RKO (cell line): ENCODE data around the gene MAPK7.

Experiments
- DNase-seq: peaks from one replicate; pipeline ENCODE4 v3.0.0-alpha.2; 2016; ENCODE audit warnings: low spot score

MAPK7 gene

DNA sequence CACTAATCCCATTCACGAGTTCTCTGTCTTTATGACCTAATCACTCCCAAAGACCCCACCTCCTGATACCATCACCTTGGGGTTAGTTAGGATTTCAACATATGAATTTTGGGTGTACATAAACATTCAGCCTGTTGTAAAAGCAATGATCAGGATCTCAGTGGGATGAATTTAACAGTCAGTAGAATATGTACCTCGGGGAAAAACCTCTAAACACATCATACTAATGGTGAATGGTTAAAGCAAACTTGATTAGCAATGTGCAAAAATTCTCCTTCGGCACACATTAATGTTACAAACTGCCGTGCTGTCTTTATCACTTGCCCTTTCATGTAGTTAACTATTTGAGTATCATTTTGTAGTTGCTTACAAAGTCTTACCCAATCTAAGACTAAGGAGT is 42.9 kb downstream of the MAPK7 start:
- DNase-seq, result no peak

DNA sequence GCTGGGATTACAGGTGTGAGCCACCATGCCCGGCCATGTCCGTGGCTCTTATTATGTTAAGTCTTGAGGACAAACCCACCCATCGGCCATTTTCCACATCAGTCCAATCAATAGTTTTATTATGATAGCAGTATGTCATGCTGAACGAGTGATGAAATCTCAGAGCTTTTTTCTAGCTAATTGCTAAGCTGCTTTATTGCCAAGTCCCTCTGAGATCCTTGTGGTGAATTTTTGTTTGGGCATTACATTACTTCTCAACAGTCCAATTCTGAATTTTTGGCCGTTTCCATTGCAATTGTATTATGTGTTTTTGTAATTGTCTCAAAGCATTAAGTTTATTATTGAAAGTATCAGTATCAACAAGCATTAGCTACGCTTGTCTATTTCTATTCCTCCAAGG is 43.6 kb downstream of the MAPK7 start:
- no peak for DNase-seq

DNA sequence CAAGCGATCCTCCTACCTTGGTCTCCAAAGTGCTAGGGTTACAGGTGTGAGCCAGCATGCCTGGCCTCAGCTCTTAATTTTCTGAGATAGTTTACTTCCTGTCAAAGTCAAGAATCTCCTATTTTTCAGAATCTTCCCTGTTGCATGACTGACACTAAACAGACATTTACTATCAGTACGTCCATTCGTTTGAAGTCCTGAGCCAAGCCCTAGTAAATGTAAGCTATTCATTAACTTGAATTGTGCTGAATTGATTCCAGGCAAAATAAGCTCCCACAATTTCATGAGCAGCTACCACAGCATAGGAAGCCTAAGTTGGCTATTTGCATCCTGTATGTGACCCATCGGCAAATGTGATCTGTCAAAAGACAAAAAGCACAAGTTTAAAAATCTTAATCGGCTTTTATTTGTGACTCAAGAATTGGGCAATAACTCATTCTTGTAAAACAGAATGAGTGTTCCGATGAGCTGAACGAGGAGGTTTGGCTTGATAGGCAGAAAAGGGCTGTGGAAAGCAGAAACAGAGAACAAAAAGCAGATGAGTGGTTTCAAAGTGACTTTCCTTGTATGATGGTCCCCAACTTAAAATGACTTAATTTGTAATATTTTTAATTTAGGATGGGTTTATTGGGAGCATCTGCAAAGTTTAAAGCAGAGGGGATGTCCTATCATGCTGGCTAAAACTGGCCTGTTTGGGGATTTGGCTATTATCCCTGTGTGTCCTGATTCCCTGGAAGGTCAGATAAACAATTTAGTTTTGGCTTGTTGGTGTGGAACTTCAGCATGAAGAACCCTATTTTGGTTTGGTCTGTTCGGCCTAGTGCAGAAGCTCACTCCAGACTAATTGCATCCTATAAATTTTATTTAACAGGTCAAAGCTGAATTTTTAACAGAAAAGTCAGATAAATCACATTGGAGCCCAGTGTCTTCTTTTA is 46.9 kb downstream of the MAPK7 start:
- no peak for DNase-seq

DNA sequence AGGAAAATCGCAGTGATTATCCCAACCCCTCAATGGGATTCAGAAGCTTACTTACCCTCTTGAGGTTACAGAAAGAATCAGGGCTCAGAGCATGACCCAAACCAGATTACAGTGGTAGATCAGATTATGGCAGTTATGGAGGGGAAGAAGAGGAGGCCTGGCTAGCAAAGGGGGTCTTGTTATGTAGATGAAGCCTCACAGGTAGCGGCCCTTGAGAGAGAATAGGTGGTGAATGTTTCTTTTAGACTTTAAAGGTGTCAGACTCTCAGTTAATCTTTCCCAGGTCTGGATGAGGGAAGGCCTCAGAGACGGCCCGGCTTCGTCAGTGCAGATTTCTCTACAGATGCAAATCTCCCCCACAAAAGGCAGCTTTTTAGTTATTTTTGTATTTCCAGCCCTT is 48.3 kb downstream of the MAPK7 start:
- DNase-seq, result no peak

DNA sequence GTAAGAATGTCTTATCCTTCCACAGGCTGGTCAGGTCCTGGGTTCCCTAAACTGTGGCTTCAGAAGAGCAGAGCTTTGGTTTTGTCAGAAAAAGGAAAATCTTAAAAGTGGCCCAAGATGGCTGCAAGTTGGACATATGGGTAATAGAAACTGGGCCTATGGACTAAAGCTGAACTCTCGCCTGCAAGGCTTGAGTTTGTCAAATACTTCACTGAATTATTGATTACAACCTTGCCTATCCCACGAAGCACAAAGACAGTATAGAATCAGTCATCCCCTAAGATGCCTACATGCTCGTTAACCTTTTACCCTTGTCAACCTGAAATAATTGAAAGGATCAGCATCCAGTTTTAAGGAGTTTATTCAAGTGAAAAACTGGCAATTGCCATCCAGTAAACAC is 53.4 kb downstream of the MAPK7 start:
- no peak for DNase-seq
